Right hindlimb (tissue), 1 donor: ENCODE data around the gene CAPN12.

Experiments used
- DNase-seq: peaks from one replicate; pipeline ENCODE4 v3.0.0-alpha.2; 2018

The CAPN12 gene

GRCh38 chr19:38737281-38737865, 6.9 kb downstream of the CAPN12 start:
- peak; percentile 23 for DNase-seq

GRCh38 chr19:38736413-38737280, 7.6 kb downstream of the CAPN12 start:
- DNase-seq = peak; percentile 53

- DNase-seq = peak; percentile 40
Observed at GRCh38 chr19:38736036-38736412, 8.2 kb downstream of the CAPN12 start.

GRCh38 chr19:38735257-38735686, 9.0 kb downstream of the CAPN12 start:
- DNase-seq = no peak

GRCh38 chr19:38734426-38735256, 9.6 kb downstream of the CAPN12 start:
- DNase-seq = peak; percentile 31

GRCh38 chr19:38734176-38734425, 10.2 kb downstream of the CAPN12 start:
- DNase-seq = no peak

GRCh38 chr19:38733493-38734175, 10.6 kb downstream of the CAPN12 start:
- DNase-seq = peak; percentile 23

GRCh38 chr19:38733241-38733492, 11.1 kb downstream of the CAPN12 start:
- peak; percentile 11 for DNase-seq

GRCh38 chr19:38731654-38732301, 12.5 kb downstream of the CAPN12 start:
- DNase-seq = peak; percentile 12

GRCh38 chr19:38730731-38731589, 13.3 kb downstream of the CAPN12 start:
- peak; percentile 19 for DNase-seq

GRCh38 chr19:38730470-38730730, 13.9 kb downstream of the CAPN12 start:
- no peak for DNase-seq

GRCh38 chr19:38729653-38730469, 14.4 kb downstream of the CAPN12 start:
- DNase-seq = peak; percentile 72

GRCh38 chr19:38728752-38729541, 15.3 kb downstream of the CAPN12 start:
- DNase-seq = peak; percentile 21

- DNase-seq = no peak
Observed at GRCh38 chr19:38727868-38728660, 16.2 kb downstream of the CAPN12 start.

GRCh38 chr19:38727306-38727867, 16.9 kb downstream of the CAPN12 start:
- no peak for DNase-seq

GRCh38 chr19:38726761-38727301, 17.4 kb downstream of the CAPN12 start:
- no peak for DNase-seq

GRCh38 chr19:38726284-38726673, 18.0 kb downstream of the CAPN12 start:
- DNase-seq = no peak

- no peak for DNase-seq
Observed at GRCh38 chr19:38725469-38726283, 18.6 kb downstream of the CAPN12 start.
